Caco-2 (cell line): ENCODE results near the gene RPN2. TPM values are rescaled to one million over a fixed set of nuclear protein-coding genes. Genes with fewer than 3 reads are reported as not detected.

Source experiments
- BruUV-seq: library from RNA; stranded (reverse); fragments of 400-500 nt; replicated peaks from 2 replicates; lab custom pipeline; 2021; lab: Mats Ljungman, UMichigan
- CTCF ChIA-PET: fragments of 300-600 bp; sonication (Branson Sonifier 250); formaldehyde crosslinking; loops from one replicate; lab custom pipeline; 2022; ENCODE audit warnings: antibody characterized with exemption; lab: Charles Lee
- POLR2A ChIA-PET: fragments of 300-600 bp; sonication (Branson Sonifier 250); formaldehyde crosslinking; loops from one replicate; lab custom pipeline; 2022; ENCODE audit warnings: antibody characterized with exemption; lab: Charles Lee
- DNase-seq, 2 experiments: peaks; one replicate each; pipeline versions ENCODE4 v3.0.0 to v3.0.0-alpha.2; 2020 to 2022
- H3K27me3 ChIP-seq: replicated peaks from 2 replicates; pipeline ENCODE4 v1.6.0; 2011; ENCODE audit warnings: low read length; ENCODE audit not compliant: control insufficient read depth, insufficient read depth
- H3K36me3 ChIP-seq: 2 replicates; pipeline ENCODE4 v1.5.1; 2011; ENCODE audit warnings: low read length; ENCODE audit not compliant: control insufficient read depth, insufficient read depth
- H3K4me1 ChIP-seq: fragments of 250-450 bp; sonication (Bioruptor Pico); 2 replicates; pipeline ENCODE4 v1.5.1; 2020; ENCODE audit warnings: mild to moderate bottlenecking
- H3K4me3 ChIP-seq: 2 replicates; pipeline ENCODE4 v1.5.1; 2011; ENCODE audit warnings: low read depth, mild to moderate bottlenecking, control low read depth, low read length
- H3K9me3 ChIP-seq: fragments of 250-450 bp; sonication (Bioruptor Pico); 2 replicates; pipeline ENCODE4 v1.5.1; 2020; ENCODE audit warnings: mild to moderate bottlenecking, moderate library complexity
- H3K27ac Mint-ChIP-seq: one replicate; pipeline ENCODE4 v1.8.0; 2022; ENCODE audit warnings: mixed read lengths; ENCODE audit not compliant: unreplicated experiment
- H3K27me3 Mint-ChIP-seq: one replicate; pipeline ENCODE4 v1.8.0; 2022; ENCODE audit warnings: mixed read lengths; ENCODE audit not compliant: insufficient read depth, unreplicated experiment
- H3K36me3 Mint-ChIP-seq: one replicate; pipeline ENCODE4 v1.8.0; 2022; ENCODE audit warnings: mild to moderate bottlenecking, mixed read lengths; ENCODE audit not compliant: insufficient read depth, unreplicated experiment
- H3K4me1 Mint-ChIP-seq: one replicate; pipeline ENCODE4 v1.8.0; 2022; ENCODE audit warnings: low read depth, mixed read lengths; ENCODE audit not compliant: unreplicated experiment
- H3K4me3 Mint-ChIP-seq: one replicate; pipeline ENCODE4 v1.8.0; 2022; ENCODE audit warnings: mild to moderate bottlenecking, moderate library complexity, mixed read lengths; ENCODE audit not compliant: unreplicated experiment
- H3K9me3 Mint-ChIP-seq: one replicate; pipeline ENCODE4 v1.8.0; 2022; ENCODE audit warnings: mixed read lengths; ENCODE audit not compliant: unreplicated experiment
- intact Hi-C: fragments of 100-400 bp; cut with micrococcal nuclease; formaldehyde crosslinking; loops from one replicate; pipeline ENCODE4 v1.10.0; 2022; ENCODE audit not compliant: unreplicated experiment
- total RNA-seq: library from RNA; stranded (reverse); gene quantifications from 2 replicates; pipeline ENCODE4 v1.2.3, GENCODE V29; 2022
- TF ChIP-seq, protein P1 (sequence below), 2 experiments: fragments of 200-600 bp in 1 of 2; IDR thresholded peaks; 1 replicate in 1 of 2; 2 replicates in 1 of 2; pipeline versions ENCODE4 v1.5.1 to v1.8.0; 2011 to 2022; ENCODE audit warnings: antibody characterized with exemption in 1 of 2, control low read depth in 1 of 2, inconsistent platforms in 1 of 2, low read depth in 1 of 2, low read length in 1 of 2, mild to moderate bottlenecking in 1 of 2, moderate library complexity in 1 of 2; ENCODE audit not compliant: insufficient read depth in 1 of 2, severe bottlenecking in 1 of 2, unreplicated experiment in 1 of 2

Gene RPN2
- total RNA-seq, 1 experiment from 2014 or later: 838 TPM

DNA sequence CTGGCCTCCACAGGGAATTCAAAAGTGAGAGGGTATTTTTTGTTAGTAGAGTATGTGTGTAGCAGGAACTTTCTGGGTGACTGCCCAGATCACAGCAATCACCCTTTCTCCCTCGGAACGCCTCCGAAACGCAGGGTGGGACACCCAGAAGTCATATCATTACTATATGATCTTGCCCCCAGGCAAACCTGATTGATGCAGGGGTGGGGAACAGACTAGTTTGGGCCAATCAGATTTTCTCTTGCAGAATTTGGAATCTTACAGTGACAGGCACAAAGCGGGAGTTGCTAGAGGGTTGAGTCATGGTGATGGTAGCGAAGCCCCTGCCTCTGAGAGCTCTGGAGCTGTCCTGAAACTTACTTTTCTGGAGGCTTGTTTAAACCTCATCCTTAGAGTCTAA lies 16.5 kb upstream of the RPN2 start:
- no peaks in the 10 kb centered on the region for H3K9me3 Mint-ChIP-seq
- BruUV-seq: no TSS peak
- no peaks in the 10 kb centered on the region for H3K4me1 ChIP-seq
- H3K27ac Mint-ChIP-seq: no peak overlapping the region
- no peak overlapping the region for H3K4me3 Mint-ChIP-seq
- ChIA-PET CTCF (no interaction called here), POLR2A (no interaction called here)
- H3K36me3 ChIP-seq: no peaks in the 10 kb centered on the region
- no peaks in the 10 kb centered on the region for H3K27me3 ChIP-seq
- intact Hi-C loops: no loop called here
- DNase-seq: no peak
- H3K4me3 ChIP-seq: no peak overlapping the region
- no peaks in the 10 kb centered on the region for H3K4me1 Mint-ChIP-seq
- no peaks in the 10 kb centered on the region for H3K9me3 ChIP-seq
- TF ChIP-seq, protein P1, sequence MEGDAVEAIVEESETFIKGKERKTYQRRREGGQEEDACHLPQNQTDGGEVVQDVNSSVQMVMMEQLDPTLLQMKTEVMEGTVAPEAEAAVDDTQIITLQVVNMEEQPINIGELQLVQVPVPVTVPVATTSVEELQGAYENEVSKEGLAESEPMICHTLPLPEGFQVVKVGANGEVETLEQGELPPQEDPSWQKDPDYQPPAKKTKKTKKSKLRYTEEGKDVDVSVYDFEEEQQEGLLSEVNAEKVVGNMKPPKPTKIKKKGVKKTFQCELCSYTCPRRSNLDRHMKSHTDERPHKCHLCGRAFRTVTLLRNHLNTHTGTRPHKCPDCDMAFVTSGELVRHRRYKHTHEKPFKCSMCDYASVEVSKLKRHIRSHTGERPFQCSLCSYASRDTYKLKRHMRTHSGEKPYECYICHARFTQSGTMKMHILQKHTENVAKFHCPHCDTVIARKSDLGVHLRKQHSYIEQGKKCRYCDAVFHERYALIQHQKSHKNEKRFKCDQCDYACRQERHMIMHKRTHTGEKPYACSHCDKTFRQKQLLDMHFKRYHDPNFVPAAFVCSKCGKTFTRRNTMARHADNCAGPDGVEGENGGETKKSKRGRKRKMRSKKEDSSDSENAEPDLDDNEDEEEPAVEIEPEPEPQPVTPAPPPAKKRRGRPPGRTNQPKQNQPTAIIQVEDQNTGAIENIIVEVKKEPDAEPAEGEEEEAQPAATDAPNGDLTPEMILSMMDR (IDR thresholded peaks at IDR 0.05; ENCODE audit: insufficient read depth in 1 of 2, low read depth in 1 of 2, low read length in 1 of 2, severe bottlenecking in 1 of 2, unreplicated experiment in 1 of 2): no peak
- H3K36me3 Mint-ChIP-seq: no peaks in the 10 kb centered on the region
- peaks cover 16% of the 10 kb centered on the region for H3K27me3 Mint-ChIP-seq

DNA sequence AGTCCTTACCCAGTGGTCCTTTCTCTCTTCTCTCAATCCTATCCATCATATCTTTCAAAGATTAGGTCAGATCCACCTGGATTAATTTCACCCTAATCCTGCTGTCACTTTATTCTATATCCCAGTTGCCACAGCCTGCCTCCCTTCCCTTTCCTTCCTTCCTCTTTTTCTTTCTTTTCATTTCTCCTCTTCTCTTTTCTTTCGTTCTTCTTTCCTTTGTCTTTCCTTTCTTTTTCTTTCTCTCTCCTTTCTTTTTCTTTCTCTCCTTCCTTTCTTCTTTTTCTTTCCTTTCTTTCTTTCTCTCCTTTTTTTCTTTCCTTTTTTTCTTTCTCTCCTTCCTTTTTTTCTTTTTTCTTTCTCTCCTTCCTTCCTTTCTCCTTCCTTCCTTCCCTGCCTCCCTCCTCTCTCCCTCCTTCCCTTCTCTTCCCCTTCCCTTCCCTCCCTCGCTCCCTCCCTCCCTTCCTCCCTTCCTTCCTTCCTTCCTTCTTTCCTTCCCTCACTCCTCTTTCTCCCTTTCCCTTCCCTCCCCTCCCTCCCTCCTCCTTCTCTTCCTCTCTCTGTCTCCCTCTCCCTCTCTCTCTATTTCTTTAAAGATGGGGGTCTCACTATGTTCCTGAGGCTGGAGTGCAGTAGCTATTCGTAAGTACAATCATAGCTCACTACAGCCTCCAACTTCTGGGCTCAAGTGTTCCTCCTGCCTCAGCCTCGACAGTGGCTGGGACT lies 15.1 kb upstream of the RPN2 start:
- POLR2A ChIA-PET: no interaction called here
- intact Hi-C loops: no loop called here
- H3K4me1 Mint-ChIP-seq: no peaks in the 10 kb centered on the region
- H3K27me3 Mint-ChIP-seq: peaks cover 16% of the 10 kb centered on the region
- no peak overlapping the region for H3K4me3 Mint-ChIP-seq
- H3K4me1 ChIP-seq: no peaks in the 10 kb centered on the region
- no peaks in the 10 kb centered on the region for H3K27me3 ChIP-seq
- H3K9me3 Mint-ChIP-seq: no peaks in the 10 kb centered on the region
- no peak for DNase-seq
- no peak overlapping the region for H3K4me3 ChIP-seq
- no peaks in the 10 kb centered on the region for H3K36me3 Mint-ChIP-seq
- no peaks in the 10 kb centered on the region for H3K9me3 ChIP-seq
- BruUV-seq: no TSS peak
- no peaks in the 10 kb centered on the region for H3K36me3 ChIP-seq
- TF ChIP-seq, protein P1 (IDR thresholded peaks at IDR 0.05; ENCODE audit: insufficient read depth in 1 of 2, low read depth in 1 of 2, low read length in 1 of 2, severe bottlenecking in 1 of 2, unreplicated experiment in 1 of 2): no peak
- CTCF ChIA-PET: interaction anchor here (0.6 kb wide), 1 partner anchor 226 kb away, joined by 4 read pairs; no protein-coding TSS in a partner anchor
- no peak overlapping the region for H3K27ac Mint-ChIP-seq

DNA sequence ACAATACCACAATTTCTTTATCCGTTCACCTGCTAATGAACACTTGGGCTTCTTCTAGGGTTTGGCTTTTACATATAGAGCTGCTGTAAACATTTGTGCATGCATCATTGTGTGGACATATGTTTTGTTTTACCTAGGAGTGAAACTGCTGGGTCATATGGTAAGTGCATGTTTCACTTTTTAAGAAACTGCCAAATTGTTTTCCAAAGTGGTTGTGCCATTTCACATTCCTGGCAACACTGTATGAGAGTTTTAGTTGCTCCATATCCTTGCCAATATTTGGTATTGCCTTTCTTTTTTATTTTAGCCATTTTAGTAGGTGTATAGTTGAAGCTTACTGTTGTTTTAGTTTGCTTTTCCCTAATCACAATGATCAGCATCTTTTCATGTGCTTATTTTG lies 14.1 kb upstream of the RPN2 start:
- Histone ChIP-seq H3K27me3 (no peaks in the 10 kb centered on the region), H3K4me3 (no peak overlapping the region), H3K4me1 (no peaks in the 10 kb centered on the region), H3K36me3 (no peaks in the 10 kb centered on the region), H3K9me3 (no peaks in the 10 kb centered on the region)
- Mint-ChIP-seq H3K36me3 (no peaks in the 10 kb centered on the region), H3K4me1 (no peaks in the 10 kb centered on the region), H3K9me3 (no peaks in the 10 kb centered on the region), H3K4me3 (no peak overlapping the region), H3K27me3 (peaks cover 16% of the 10 kb centered on the region), H3K27ac (no peak overlapping the region)
- TF ChIP-seq, protein P1 (IDR thresholded peaks at IDR 0.05; ENCODE audit: insufficient read depth in 1 of 2, low read depth in 1 of 2, low read length in 1 of 2, severe bottlenecking in 1 of 2, unreplicated experiment in 1 of 2): no peak
- no TSS peak for BruUV-seq
- intact Hi-C loops: no loop called here
- DNase-seq: no peak
- ChIA-PET CTCF (no interaction called here), POLR2A (no interaction called here)
